GM23338 (cell line): ENCODE measurements around the gene KLHL8. TPM values are rescaled to one million over a fixed set of nuclear protein-coding genes. Genes with fewer than 3 reads are reported as not detected.

Experiments
- ATAC-seq: fragments of 200-7000 bp; cut with Tn5 transposase; 3 replicates; pipeline ENCODE4 v1.9.1; 2020
- DNase-seq: peaks from one replicate; pipeline ENCODE4 v3.0.0-alpha.2; 2015; ENCODE audit warnings: low spot score
- H2AFZ ChIP-seq: fragments of 200-600 bp; sonication (generic); 2 replicates; pipeline ENCODE4 v1.8.0; 2016; ENCODE audit warnings: antibody characterized with exemption, mild to moderate bottlenecking, moderate library complexity
- H3F3A ChIP-seq: fragments of 200-600 bp; sonication (generic); replicated peaks from 2 replicates; pipeline ENCODE4 v1.8.0; 2017; ENCODE audit warnings: antibody characterized with exemption, mixed run types, low read depth
- H3K27ac ChIP-seq: fragments of 200-600 bp; sonication (generic); 2 replicates; pipeline ENCODE4 v1.6.1; 2016; ENCODE audit warnings: low read depth
- H3K27me3 ChIP-seq: fragments of 200-600 bp; sonication (generic); 2 replicates; pipeline ENCODE4 v1.8.0; 2016; ENCODE audit warnings: mild to moderate bottlenecking, mixed run types, moderate library complexity; ENCODE audit not compliant: insufficient read depth
- H3K36me3 ChIP-seq: fragments of 200-600 bp; sonication (generic); 2 replicates; pipeline ENCODE4 v1.8.0; 2016; ENCODE audit warnings: mild to moderate bottlenecking; ENCODE audit not compliant: insufficient read depth
- H3K4me1 ChIP-seq: fragments of 200-600 bp; sonication (generic); 2 replicates; pipeline ENCODE4 v1.8.0; 2016; ENCODE audit warnings: mild to moderate bottlenecking, moderate library complexity; ENCODE audit not compliant: insufficient read depth
- H3K4me2 ChIP-seq: fragments of 200-600 bp; sonication (generic); 2 replicates; pipeline ENCODE4 v1.7.1; 2017; ENCODE audit warnings: mixed run types
- H3K4me3 ChIP-seq: fragments of 200-600 bp; sonication (generic); 2 replicates; pipeline ENCODE4 v1.6.1; 2016; ENCODE audit warnings: mixed run types
- H3K79me2 ChIP-seq: fragments of 200-600 bp; sonication (generic); replicated peaks from 2 replicates; pipeline ENCODE4 v1.8.0; 2017; ENCODE audit warnings: mild to moderate bottlenecking; ENCODE audit not compliant: insufficient read depth
- H3K9me2 ChIP-seq: fragments of 200-600 bp; sonication (generic); 2 replicates; pipeline ENCODE4 v1.8.0; 2017; ENCODE audit not compliant: insufficient read depth
- H4K20me1 ChIP-seq: fragments of 200-600 bp; sonication (generic); replicated peaks from 2 replicates; pipeline ENCODE4 v1.8.0; 2017; ENCODE audit warnings: mild to moderate bottlenecking; ENCODE audit not compliant: insufficient read depth
- H3K27ac Mint-ChIP-seq: 2 replicates; pipeline ENCODE4 v1.8.0; 2020; ENCODE audit warnings: inconsistent platforms, mild to moderate bottlenecking, moderate library complexity, mixed read lengths
- H3K27me3 Mint-ChIP-seq: 3 replicates; pipeline ENCODE4 v1.8.0; 2022; ENCODE audit warnings: low read depth, mild to moderate bottlenecking, moderate library complexity, mixed read lengths, inconsistent platforms; ENCODE audit not compliant: insufficient read depth, poor library complexity
- H3K36me3 Mint-ChIP-seq: 3 replicates; pipeline ENCODE4 v1.8.0; 2021; ENCODE audit warnings: low read depth, mild to moderate bottlenecking, inconsistent platforms, moderate library complexity, mixed read lengths
- H3K4me1 Mint-ChIP-seq: 3 replicates; pipeline ENCODE4 v1.8.0; 2020; ENCODE audit warnings: mild to moderate bottlenecking, inconsistent platforms, mixed read lengths
- H3K4me3 Mint-ChIP-seq: 3 replicates; pipeline ENCODE4 v1.8.0; 2021; ENCODE audit warnings: moderate library complexity, mild to moderate bottlenecking, inconsistent platforms, mixed read lengths
- H3K9me3 Mint-ChIP-seq: 3 replicates; pipeline ENCODE4 v1.8.0; 2020; ENCODE audit warnings: moderate library complexity, mild to moderate bottlenecking, inconsistent platforms, mixed read lengths
- CREB1 ChIP-seq: fragments of 250-450 bp; sonication (Bioruptor Pico); IDR thresholded peaks from 2 replicates; pipeline ENCODE4 v1.5.0; 2020; ENCODE audit warnings: low read depth, mild to moderate bottlenecking, moderate library complexity
- EZH2 ChIP-seq: fragments of 200-600 bp; sonication (generic); IDR thresholded peaks from one replicate; pipeline ENCODE4 v1.8.0; 2017; ENCODE audit warnings: antibody characterized with exemption, mild to moderate bottlenecking, low read depth; ENCODE audit not compliant: unreplicated experiment
- EZH2phosphoT487 ChIP-seq: fragments of 200-600 bp; sonication (generic); IDR thresholded peaks from one replicate; pipeline ENCODE4 v1.8.1; 2018; ENCODE audit warnings: antibody characterized with exemption; ENCODE audit not compliant: unreplicated experiment
- JUNB ChIP-seq: IDR thresholded peaks from one replicate; pipeline ENCODE4 v1.6.1; 2016; ENCODE audit warnings: antibody characterized with exemption; ENCODE audit not compliant: unreplicated experiment
- NANOG ChIP-seq: IDR thresholded peaks from 2 replicates; pipeline ENCODE4 v1.6.1; 2016; ENCODE audit warnings: antibody characterized with exemption, borderline replicate concordance
- POLR2AphosphoS5 ChIP-seq: IDR thresholded peaks from 2 replicates; pipeline ENCODE4 v1.6.1; 2016; ENCODE audit warnings: antibody characterized with exemption, low read depth
- STAT1 ChIP-seq: IDR thresholded peaks from one replicate; pipeline ENCODE4 v1.6.1; 2016; ENCODE audit warnings: antibody characterized with exemption; ENCODE audit not compliant: unreplicated experiment
- ZNF114 ChIP-seq: fragments of 250-450 bp; sonication (Bioruptor Pico); IDR thresholded peaks from 2 replicates; pipeline ENCODE4 v1.5.0; 2020; ENCODE audit warnings: mild to moderate bottlenecking, moderate library complexity
- ZNF331 ChIP-seq: fragments of 250-450 bp; sonication (Bioruptor Pico); IDR thresholded peaks from 2 replicates; pipeline ENCODE4 v1.5.0; 2020; ENCODE audit warnings: low read depth, mild to moderate bottlenecking, moderate library complexity
- polyA plus RNA-seq: library from polyadenylated mRNA; unstranded; fragments of >200 nt; fragmentation: Nextera tagmentation; extraction: Ambion mirVana; gene quantifications from 2 replicates; pipeline ENCODE4 v1.2.1, GENCODE V29; 2016
- total RNA-seq: library from RNA; depleted of rRNA; stranded (reverse); fragments of >200 nt; shearing (Covaris generic); gene quantifications from 2 replicates; pipeline ENCODE4 v1.2.3, GENCODE V29; 2014
- TF ChIP-seq, protein P1 (sequence below): IDR thresholded peaks from one replicate; pipeline ENCODE4 v1.6.1; 2018; ENCODE audit warnings: antibody characterized with exemption; ENCODE audit not compliant: unreplicated experiment
- TF ChIP-seq, protein P2 (sequence below), 2 experiments: fragments of 200-600 bp in 1 of 2; sonication (generic) in 1 of 2; conservative IDR thresholded peaks; 2 replicates each; pipeline versions ENCODE4 v1.5.1 to v1.6.1; 2016 to 2017; ENCODE audit warnings: antibody characterized with exemption in 2 of 2, low read depth in 2 of 2, mild to moderate bottlenecking in 2 of 2, moderate library complexity in 1 of 2
- TF ChIP-seq, protein P3 (sequence below): IDR thresholded peaks from 2 replicates; pipeline ENCODE4 v1.6.1; 2016; ENCODE audit warnings: antibody characterized with exemption
- TF ChIP-seq, protein P4 (sequence below): fragments of 250-450 bp; sonication (Bioruptor Pico); IDR thresholded peaks from 2 replicates; pipeline ENCODE4 v1.5.0; 2020; ENCODE audit warnings: mild to moderate bottlenecking, moderate library complexity

Gene KLHL8
- total and polyA plus RNA-seq, 2 experiments from 2014 or later = 3.3 to 7.2 TPM

DNA sequence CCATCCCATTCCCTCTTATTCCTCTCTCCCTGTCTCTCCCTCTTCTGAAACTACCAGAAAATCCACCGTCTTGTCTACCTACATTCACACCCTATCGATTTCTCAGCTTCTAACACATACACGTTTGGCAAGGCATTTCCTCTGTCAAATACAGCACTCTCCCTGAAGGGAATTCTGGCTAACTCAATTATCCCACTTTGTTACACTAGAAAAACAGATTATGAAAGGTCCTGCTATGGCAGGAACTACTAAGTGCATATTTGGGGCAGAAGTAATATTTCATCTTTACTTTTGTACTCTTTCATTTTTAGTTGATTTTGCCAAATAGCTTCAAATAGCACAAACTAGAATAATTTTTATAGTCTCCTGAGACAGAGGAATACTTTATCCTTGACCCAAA, 46.6 kb upstream of the KLHL8 start:
- DNase-seq = no peak
- no peaks in the 10 kb centered on the region for H3K9me2 ChIP-seq
- TF ChIP-seq, protein P1, sequence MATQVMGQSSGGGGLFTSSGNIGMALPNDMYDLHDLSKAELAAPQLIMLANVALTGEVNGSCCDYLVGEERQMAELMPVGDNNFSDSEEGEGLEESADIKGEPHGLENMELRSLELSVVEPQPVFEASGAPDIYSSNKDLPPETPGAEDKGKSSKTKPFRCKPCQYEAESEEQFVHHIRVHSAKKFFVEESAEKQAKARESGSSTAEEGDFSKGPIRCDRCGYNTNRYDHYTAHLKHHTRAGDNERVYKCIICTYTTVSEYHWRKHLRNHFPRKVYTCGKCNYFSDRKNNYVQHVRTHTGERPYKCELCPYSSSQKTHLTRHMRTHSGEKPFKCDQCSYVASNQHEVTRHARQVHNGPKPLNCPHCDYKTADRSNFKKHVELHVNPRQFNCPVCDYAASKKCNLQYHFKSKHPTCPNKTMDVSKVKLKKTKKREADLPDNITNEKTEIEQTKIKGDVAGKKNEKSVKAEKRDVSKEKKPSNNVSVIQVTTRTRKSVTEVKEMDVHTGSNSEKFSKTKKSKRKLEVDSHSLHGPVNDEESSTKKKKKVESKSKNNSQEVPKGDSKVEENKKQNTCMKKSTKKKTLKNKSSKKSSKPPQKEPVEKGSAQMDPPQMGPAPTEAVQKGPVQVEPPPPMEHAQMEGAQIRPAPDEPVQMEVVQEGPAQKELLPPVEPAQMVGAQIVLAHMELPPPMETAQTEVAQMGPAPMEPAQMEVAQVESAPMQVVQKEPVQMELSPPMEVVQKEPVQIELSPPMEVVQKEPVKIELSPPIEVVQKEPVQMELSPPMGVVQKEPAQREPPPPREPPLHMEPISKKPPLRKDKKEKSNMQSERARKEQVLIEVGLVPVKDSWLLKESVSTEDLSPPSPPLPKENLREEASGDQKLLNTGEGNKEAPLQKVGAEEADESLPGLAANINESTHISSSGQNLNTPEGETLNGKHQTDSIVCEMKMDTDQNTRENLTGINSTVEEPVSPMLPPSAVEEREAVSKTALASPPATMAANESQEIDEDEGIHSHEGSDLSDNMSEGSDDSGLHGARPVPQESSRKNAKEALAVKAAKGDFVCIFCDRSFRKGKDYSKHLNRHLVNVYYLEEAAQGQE = no peak
- no peak for TF ChIP-seq ZNF331 (CRISPR knock-in tag)
- TF ChIP-seq STAT1 = no peak
- TF ChIP-seq ZNF114 (CRISPR knock-in tag) = no peak
- TF ChIP-seq JUNB = no peak
- TF ChIP-seq, protein P2, sequence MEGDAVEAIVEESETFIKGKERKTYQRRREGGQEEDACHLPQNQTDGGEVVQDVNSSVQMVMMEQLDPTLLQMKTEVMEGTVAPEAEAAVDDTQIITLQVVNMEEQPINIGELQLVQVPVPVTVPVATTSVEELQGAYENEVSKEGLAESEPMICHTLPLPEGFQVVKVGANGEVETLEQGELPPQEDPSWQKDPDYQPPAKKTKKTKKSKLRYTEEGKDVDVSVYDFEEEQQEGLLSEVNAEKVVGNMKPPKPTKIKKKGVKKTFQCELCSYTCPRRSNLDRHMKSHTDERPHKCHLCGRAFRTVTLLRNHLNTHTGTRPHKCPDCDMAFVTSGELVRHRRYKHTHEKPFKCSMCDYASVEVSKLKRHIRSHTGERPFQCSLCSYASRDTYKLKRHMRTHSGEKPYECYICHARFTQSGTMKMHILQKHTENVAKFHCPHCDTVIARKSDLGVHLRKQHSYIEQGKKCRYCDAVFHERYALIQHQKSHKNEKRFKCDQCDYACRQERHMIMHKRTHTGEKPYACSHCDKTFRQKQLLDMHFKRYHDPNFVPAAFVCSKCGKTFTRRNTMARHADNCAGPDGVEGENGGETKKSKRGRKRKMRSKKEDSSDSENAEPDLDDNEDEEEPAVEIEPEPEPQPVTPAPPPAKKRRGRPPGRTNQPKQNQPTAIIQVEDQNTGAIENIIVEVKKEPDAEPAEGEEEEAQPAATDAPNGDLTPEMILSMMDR (conservative IDR thresholded peaks at IDR 0.05; ENCODE audit: low read depth in 2 of 2) = no peak
- TF ChIP-seq EZH2 = no peak
- no peak for TF ChIP-seq CREB1 (CRISPR knock-in tag)
- TF ChIP-seq, protein P3, sequence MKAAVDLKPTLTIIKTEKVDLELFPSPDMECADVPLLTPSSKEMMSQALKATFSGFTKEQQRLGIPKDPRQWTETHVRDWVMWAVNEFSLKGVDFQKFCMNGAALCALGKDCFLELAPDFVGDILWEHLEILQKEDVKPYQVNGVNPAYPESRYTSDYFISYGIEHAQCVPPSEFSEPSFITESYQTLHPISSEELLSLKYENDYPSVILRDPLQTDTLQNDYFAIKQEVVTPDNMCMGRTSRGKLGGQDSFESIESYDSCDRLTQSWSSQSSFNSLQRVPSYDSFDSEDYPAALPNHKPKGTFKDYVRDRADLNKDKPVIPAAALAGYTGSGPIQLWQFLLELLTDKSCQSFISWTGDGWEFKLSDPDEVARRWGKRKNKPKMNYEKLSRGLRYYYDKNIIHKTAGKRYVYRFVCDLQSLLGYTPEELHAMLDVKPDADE = no peak
- TF ChIP-seq NANOG = no peak
- no peak for TF ChIP-seq POLR2AphosphoS5
- TF ChIP-seq, protein P4, sequence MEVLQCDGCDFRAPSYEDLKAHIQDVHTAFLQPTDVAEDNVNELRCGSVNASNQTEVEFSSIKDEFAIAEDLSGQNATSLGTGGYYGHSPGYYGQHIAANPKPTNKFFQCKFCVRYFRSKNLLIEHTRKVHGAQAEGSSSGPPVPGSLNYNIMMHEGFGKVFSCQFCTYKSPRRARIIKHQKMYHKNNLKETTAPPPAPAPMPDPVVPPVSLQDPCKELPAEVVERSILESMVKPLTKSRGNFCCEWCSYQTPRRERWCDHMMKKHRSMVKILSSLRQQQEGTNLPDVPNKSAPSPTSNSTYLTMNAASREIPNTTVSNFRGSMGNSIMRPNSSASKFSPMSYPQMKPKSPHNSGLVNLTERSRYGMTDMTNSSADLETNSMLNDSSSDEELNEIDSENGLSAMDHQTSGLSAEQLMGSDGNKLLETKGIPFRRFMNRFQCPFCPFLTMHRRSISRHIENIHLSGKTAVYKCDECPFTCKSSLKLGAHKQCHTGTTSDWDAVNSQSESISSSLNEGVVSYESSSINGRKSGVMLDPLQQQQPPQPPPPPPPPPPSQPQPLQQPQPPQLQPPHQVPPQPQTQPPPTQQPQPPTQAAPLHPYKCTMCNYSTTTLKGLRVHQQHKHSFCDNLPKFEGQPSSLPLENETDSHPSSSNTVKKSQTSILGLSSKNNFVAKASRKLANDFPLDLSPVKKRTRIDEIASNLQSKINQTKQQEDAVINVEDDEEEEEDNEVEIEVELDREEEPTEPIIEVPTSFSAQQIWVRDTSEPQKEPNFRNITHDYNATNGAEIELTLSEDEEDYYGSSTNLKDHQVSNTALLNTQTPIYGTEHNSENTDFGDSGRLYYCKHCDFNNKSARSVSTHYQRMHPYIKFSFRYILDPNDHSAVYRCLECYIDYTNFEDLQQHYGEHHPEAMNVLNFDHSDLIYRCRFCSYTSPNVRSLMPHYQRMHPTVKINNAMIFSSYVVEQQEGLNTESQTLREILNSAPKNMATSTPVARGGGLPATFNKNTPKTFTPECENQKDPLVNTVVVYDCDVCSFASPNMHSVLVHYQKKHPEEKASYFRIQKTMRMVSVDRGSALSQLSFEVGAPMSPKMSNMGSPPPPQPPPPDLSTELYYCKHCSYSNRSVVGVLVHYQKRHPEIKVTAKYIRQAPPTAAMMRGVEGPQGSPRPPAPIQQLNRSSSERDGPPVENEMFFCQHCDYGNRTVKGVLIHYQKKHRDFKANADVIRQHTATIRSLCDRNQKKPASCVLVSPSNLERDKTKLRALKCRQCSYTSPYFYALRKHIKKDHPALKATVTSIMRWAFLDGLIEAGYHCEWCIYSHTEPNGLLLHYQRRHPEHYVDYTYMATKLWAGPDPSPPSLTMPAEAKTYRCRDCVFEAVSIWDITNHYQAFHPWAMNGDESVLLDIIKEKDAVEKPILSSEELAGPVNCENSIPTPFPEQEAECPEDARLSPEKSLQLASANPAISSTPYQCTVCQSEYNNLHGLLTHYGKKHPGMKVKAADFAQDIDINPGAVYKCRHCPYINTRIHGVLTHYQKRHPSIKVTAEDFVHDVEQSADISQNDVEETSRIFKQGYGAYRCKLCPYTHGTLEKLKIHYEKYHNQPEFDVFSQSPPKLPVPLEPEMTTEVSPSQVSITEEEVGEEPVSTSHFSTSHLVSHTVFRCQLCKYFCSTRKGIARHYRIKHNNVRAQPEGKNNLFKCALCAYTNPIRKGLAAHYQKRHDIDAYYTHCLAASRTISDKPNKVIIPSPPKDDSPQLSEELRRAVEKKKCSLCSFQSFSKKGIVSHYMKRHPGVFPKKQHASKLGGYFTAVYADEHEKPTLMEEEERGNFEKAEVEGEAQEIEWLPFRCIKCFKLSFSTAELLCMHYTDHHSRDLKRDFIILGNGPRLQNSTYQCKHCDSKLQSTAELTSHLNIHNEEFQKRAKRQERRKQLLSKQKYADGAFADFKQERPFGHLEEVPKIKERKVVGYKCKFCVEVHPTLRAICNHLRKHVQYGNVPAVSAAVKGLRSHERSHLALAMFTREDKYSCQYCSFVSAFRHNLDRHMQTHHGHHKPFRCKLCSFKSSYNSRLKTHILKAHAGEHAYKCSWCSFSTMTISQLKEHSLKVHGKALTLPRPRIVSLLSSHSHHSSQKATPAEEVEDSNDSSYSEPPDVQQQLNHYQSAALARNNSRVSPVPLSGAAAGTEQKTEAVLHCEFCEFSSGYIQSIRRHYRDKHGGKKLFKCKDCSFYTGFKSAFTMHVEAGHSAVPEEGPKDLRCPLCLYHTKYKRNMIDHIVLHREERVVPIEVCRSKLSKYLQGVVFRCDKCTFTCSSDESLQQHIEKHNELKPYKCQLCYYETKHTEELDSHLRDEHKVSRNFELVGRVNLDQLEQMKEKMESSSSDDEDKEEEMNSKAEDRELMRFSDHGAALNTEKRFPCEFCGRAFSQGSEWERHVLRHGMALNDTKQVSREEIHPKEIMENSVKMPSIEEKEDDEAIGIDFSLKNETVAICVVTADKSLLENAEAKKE (CRISPR knock-in tag) = no peak
- TF ChIP-seq EZH2phosphoT487 = no peak
- no peak overlapping the region for H2AFZ ChIP-seq
- no peaks in the 10 kb centered on the region for H3K79me2 ChIP-seq
- peaks cover 3% of the 10 kb centered on the region; the same call in 1 of the 3 replicates for H3K36me3 Mint-ChIP-seq
- no peak for ATAC-seq
- H3K4me3 Mint-ChIP-seq = no peak overlapping the region
- no peak overlapping the region for H3K27ac Mint-ChIP-seq
- no peaks in the 10 kb centered on the region for H3K27me3 Mint-ChIP-seq
- H3K4me3 ChIP-seq = no peak overlapping the region
- H3K4me1 Mint-ChIP-seq = peaks cover 3% of the 10 kb centered on the region; the same call in 2 of the 3 replicates
- no peaks in the 10 kb centered on the region for H3K36me3 ChIP-seq
- no peak overlapping the region for H3K27ac ChIP-seq
- H3F3A ChIP-seq = no peaks in the 10 kb centered on the region
- peaks cover 4% of the 10 kb centered on the region; the same call in 1 of the 3 replicates for H3K9me3 Mint-ChIP-seq
- no peaks in the 10 kb centered on the region; the same call in 1 of the 2 replicates for H3K4me1 ChIP-seq
- H3K27me3 ChIP-seq = no peaks in the 10 kb centered on the region
- no peak overlapping the region for H3K4me2 ChIP-seq
- H4K20me1 ChIP-seq = no peaks in the 10 kb centered on the region
